OCI-LY3 (cell line): ENCODE results near the gene MTMR6.

ENCODE experiments used
- H2AFZ ChIP-seq: fragments of 200-600, 300-600 bp; shearing (Covaris generic); 2 replicates; pipeline ENCODE4 v1.6.0; 2014; ENCODE audit warnings: antibody characterized with exemption, low read depth, low read length
- H3K27ac ChIP-seq: fragments of 200-600, 300-600 bp; sonication (generic); 2 replicates; pipeline ENCODE4 v1.5.1; 2014; ENCODE audit warnings: mild to moderate bottlenecking, low read length, moderate library complexity, mixed read lengths
- H3K27me3 ChIP-seq: fragments of 200-600, 300-600 bp; sonication (generic); 2 replicates; pipeline ENCODE4 v1.6.1; 2014; ENCODE audit warnings: low read depth, low read length, mixed read lengths
- H3K36me3 ChIP-seq: fragments of 200-600, 300-600 bp; sonication (generic); replicated peaks from 2 replicates; pipeline ENCODE3; 2014; ENCODE audit warnings: low read depth, low read length, mixed read lengths
- H3K4me1 ChIP-seq: fragments of 300-600, 200-600 bp; sonication (generic); 2 replicates; pipeline ENCODE4 v1.6.1; 2014; ENCODE audit warnings: low read length, mixed read lengths
- H3K4me2 ChIP-seq: fragments of 200-600, 300-600 bp; sonication (generic); 2 replicates; pipeline ENCODE4 v1.6.1; 2014; ENCODE audit warnings: low read length, mixed read lengths
- H3K4me3 ChIP-seq: fragments of 300-600, 200-600 bp; sonication (generic); 2 replicates; pipeline ENCODE4 v1.5.1; 2014; ENCODE audit warnings: antibody characterized with exemption, mild to moderate bottlenecking, low read length, moderate library complexity
- H3K79me2 ChIP-seq: fragments of 300-600, 200-600 bp; shearing (Covaris generic); 2 replicates; pipeline ENCODE4 v1.6.1; 2014; ENCODE audit warnings: mild to moderate bottlenecking, low read length, mixed read lengths
- H3K9ac ChIP-seq: fragments of 300-600, 200-600 bp; shearing (Covaris generic); 2 replicates; pipeline ENCODE4 v1.6.0; 2014; ENCODE audit warnings: mild to moderate bottlenecking, low read length, moderate library complexity
- H3K9me3 ChIP-seq: fragments of 200-600, 300-600 bp; shearing (Covaris generic); 2 replicates; pipeline ENCODE4 v1.6.1; 2014; ENCODE audit warnings: low read length, mixed read lengths; ENCODE audit not compliant: insufficient read depth
- H4K20me1 ChIP-seq: fragments of 200-600, 300-600 bp; sonication (generic); 2 replicates; pipeline ENCODE4 v1.6.1; 2016; ENCODE audit warnings: low read length, mixed read lengths; ENCODE audit not compliant: insufficient read depth
- CTCF ChIP-seq: fragments of 200-600, 300-600 bp; sonication (generic); IDR thresholded peaks from 2 replicates; pipeline ENCODE4 v1.5.1; 2014; ENCODE audit warnings: antibody characterized with exemption, low read length, low read depth
- EZH2phosphoT487 ChIP-seq: fragments of 200-600 bp; shearing (Covaris generic); IDR thresholded peaks from 2 replicates; pipeline ENCODE4 v1.6.1; 2018; ENCODE audit warnings: antibody characterized with exemption, mixed run types, low read depth

The MTMR6 gene

GRCh38 chr13:25280396-25280795 is 6.9 kb downstream of the MTMR6 start:
- peaks cover 23% of the 10 kb centered on the region for H3K36me3 ChIP-seq
- no peak overlapping the region for H3K4me3 ChIP-seq
- H3K79me2 ChIP-seq, result peaks cover 96% of the 10 kb centered on the region
- no peaks in the 10 kb centered on the region for H3K27me3 ChIP-seq
- no peaks in the 10 kb centered on the region for H3K9me3 ChIP-seq
- H3K4me1 ChIP-seq, result peaks cover 55% of the 10 kb centered on the region
- peak overlapping the region; percentile 90 for H3K27ac ChIP-seq
- no peak overlapping the region for H3K9ac ChIP-seq
- TF ChIP-seq CTCF, result no peak
- no peak for TF ChIP-seq EZH2phosphoT487
- H3K4me2 ChIP-seq, result peak overlapping the region; percentile 78
- no peak overlapping the region for H2AFZ ChIP-seq
- H4K20me1 ChIP-seq, result peaks cover 48% of the 10 kb centered on the region

- Histone ChIP-seq H3K4me1 (peaks cover 26% of the 10 kb centered on the region), H3K9ac (no peak overlapping the region), H3K36me3 (peaks cover 29% of the 10 kb centered on the region), H4K20me1 (peaks cover 49% of the 10 kb centered on the region), H3K27me3 (no peaks in the 10 kb centered on the region), H3K4me3 (no peak overlapping the region), H2AFZ (no peak overlapping the region), H3K9me3 (no peaks in the 10 kb centered on the region), H3K4me2 (no peak overlapping the region), H3K79me2 (peaks cover 71% of the 10 kb centered on the region), H3K27ac (no peak overlapping the region)
- no peak for TF ChIP-seq EZH2phosphoT487
- no peak for TF ChIP-seq CTCF
These were observed 10.5 kb downstream of the MTMR6 start for GRCh38 chr13:25276748-25277147.

- Histone ChIP-seq H4K20me1 (peaks cover 25% of the 10 kb centered on the region; the same call in 1 of the 2 replicates), H3K27me3 (no peaks in the 10 kb centered on the region), H3K4me2 (no peak overlapping the region), H3K4me1 (no peaks in the 10 kb centered on the region), H3K79me2 (peaks cover 26% of the 10 kb centered on the region), H3K9me3 (no peaks in the 10 kb centered on the region), H3K36me3 (peaks cover 53% of the 10 kb centered on the region), H3K27ac (no peak overlapping the region), H3K9ac (no peak overlapping the region), H3K4me3 (no peak overlapping the region), H2AFZ (no peak overlapping the region)
- TF ChIP-seq CTCF (no peak), EZH2phosphoT487 (no peak)
These were observed 18.7 kb downstream of the MTMR6 start for GRCh38 chr13:25268561-25268960.

- Histone ChIP-seq H4K20me1 (peaks cover 25% of the 10 kb centered on the region; the same call in 1 of the 2 replicates), H3K79me2 (peaks cover 26% of the 10 kb centered on the region), H3K9ac (no peak overlapping the region), H3K4me2 (no peak overlapping the region), H3K4me1 (no peaks in the 10 kb centered on the region), H3K9me3 (no peaks in the 10 kb centered on the region), H2AFZ (no peak overlapping the region), H3K36me3 (peaks cover 55% of the 10 kb centered on the region), H3K27ac (no peak overlapping the region), H3K4me3 (no peak overlapping the region), H3K27me3 (no peaks in the 10 kb centered on the region)
- TF ChIP-seq EZH2phosphoT487, result no peak
- TF ChIP-seq CTCF, result peak; percentile 49
These were observed 19.6 kb downstream of the MTMR6 start for GRCh38 chr13:25267715-25268114.
